H1 (cell line): ENCODE data around the gene SBK2. TPM values are rescaled to one million over a fixed set of nuclear protein-coding genes. Genes with fewer than 3 reads are reported as not detected.

Source experiments
- CTCF ChIA-PET: fragments of 300-600 bp; sonication (Branson Sonifier 250); formaldehyde crosslinking; loops from one replicate; lab custom pipeline; 2021; ENCODE audit not compliant: partially characterized antibody; lab: Charles Lee
- POLR2A ChIA-PET: fragments of 300-600 bp; sonication (Branson Sonifier 250); formaldehyde crosslinking; loops from one replicate; lab custom pipeline; 2021; ENCODE audit warnings: inconsistent platforms; ENCODE audit not compliant: partially characterized antibody; lab: Charles Lee
- DNase-seq, 2 experiments: peaks; one replicate each; pipeline versions ENCODE4 v3.0.0 to v3.0.0-alpha.2; 2010 to 2022; ENCODE audit warnings: low spot score in 2 of 2, low read depth in 1 of 2, mixed read lengths in 1 of 2
- FAIRE-seq: peaks from 2 replicates; lab custom pipeline; 2011; peaks lifted over from hg19 to GRCh38; lab: Jason Lieb, UNC
- H2AFZ ChIP-seq: 2 replicates; pipeline ENCODE4 v1.8.1; 2012; ENCODE audit warnings: low read length, inconsistent platforms
- H2AK5ac ChIP-seq: 2 replicates; pipeline ENCODE4 v1.6.1; 2013; ENCODE audit warnings: low read depth, low read length
- H2BK120ac ChIP-seq: replicated peaks from 2 replicates; pipeline ENCODE3; 2013; ENCODE audit warnings: low read depth, low read length, inconsistent platforms
- H2BK12ac ChIP-seq: 2 replicates; pipeline ENCODE4 v1.6.1; 2013; ENCODE audit warnings: low read depth, low read length
- H2BK15ac ChIP-seq: 2 replicates; pipeline ENCODE4 v1.6.1; 2013; ENCODE audit warnings: low read length
- H2BK20ac ChIP-seq: 2 replicates; pipeline ENCODE4 v1.6.1; 2013; ENCODE audit warnings: low read length
- H2BK5ac ChIP-seq: 2 replicates; pipeline ENCODE4 v1.6.1; 2013; ENCODE audit warnings: low read depth, low read length
- H3K14ac ChIP-seq: 2 replicates; pipeline ENCODE4 v1.6.1; 2013; ENCODE audit warnings: inconsistent platforms; ENCODE audit not compliant: insufficient read length
- H3K18ac ChIP-seq: 2 replicates; pipeline ENCODE4 v1.6.1; 2013; ENCODE audit warnings: low read length; ENCODE audit errors: extremely low read depth
- H3K23ac ChIP-seq: 2 replicates; pipeline ENCODE4 v1.6.1; 2013; ENCODE audit warnings: inconsistent platforms; ENCODE audit not compliant: insufficient read length
- H3K23me2 ChIP-seq: 2 replicates; pipeline ENCODE4 v1.6.1; 2013; ENCODE audit warnings: low read depth, low read length
- H3K27ac ChIP-seq: 2 replicates; pipeline ENCODE4 v1.6.1; 2011; ENCODE audit warnings: low read depth, low read length, inconsistent platforms
- H3K27me3 ChIP-seq, 4 experiments: replicated peaks in 1 of 4; 1 replicate in 1 of 4; 2 replicates in 3 of 4; pipeline versions ENCODE4 v1.6.1 to v1.8.1; 2011 to 2013; ENCODE audit warnings: low read length in 3 of 4, mild to moderate bottlenecking in 3 of 4, inconsistent platforms in 2 of 4, mixed read lengths in 2 of 4, moderate library complexity in 1 of 4; ENCODE audit not compliant: control insufficient read depth in 3 of 4, insufficient read depth in 3 of 4; ENCODE audit errors: extremely low read depth in 1 of 4
- H3K36me3 ChIP-seq, 4 experiments: 2 replicates each; pipeline versions ENCODE4 v1.6.1 to v1.8.1; 2011 to 2013; ENCODE audit warnings: mild to moderate bottlenecking in 4 of 4, low read length in 3 of 4, moderate library complexity in 2 of 4, control low read depth in 1 of 4, inconsistent platforms in 1 of 4; ENCODE audit not compliant: insufficient read depth in 4 of 4, control insufficient read depth in 2 of 4
- H3K4ac ChIP-seq: replicated peaks from 2 replicates; pipeline ENCODE3; 2013; ENCODE audit warnings: low read length, low read depth, mixed read lengths, inconsistent platforms; ENCODE audit not compliant: insufficient read length
- H3K4me1 ChIP-seq, 4 experiments: replicated peaks in 1 of 4; 1 replicate in 1 of 4; 2 replicates in 3 of 4; pipeline versions ENCODE4 v1.6.1 to v1.8.1; 2011 to 2013; ENCODE audit warnings: low read length in 3 of 4, inconsistent platforms in 2 of 4, mixed read lengths in 1 of 4; ENCODE audit not compliant: insufficient read depth in 4 of 4, control insufficient read depth in 3 of 4
- H3K4me2 ChIP-seq, 2 experiments: 2 replicates each; pipeline versions ENCODE4 v1.6.1 to v1.8.1; 2011 to 2013; ENCODE audit warnings: low read depth in 2 of 2, low read length in 2 of 2, control low read depth in 1 of 2, inconsistent platforms in 1 of 2, mild to moderate bottlenecking in 1 of 2; ENCODE audit not compliant: insufficient read depth in 1 of 2
- H3K4me3 ChIP-seq, 4 experiments: fragments of 200-600, 300-600 bp in 1 of 4; sonication (generic), shearing (Covaris generic), sonication (Bioruptor Twin) in 1 of 4; 2 replicates each; pipeline versions ENCODE4 v1.5.1 to v1.8.1; 2011 to 2016; ENCODE audit warnings: low read length in 4 of 4, low read depth in 3 of 4, control low read depth in 2 of 4, inconsistent platforms in 2 of 4, mild to moderate bottlenecking in 2 of 4, mixed read lengths in 1 of 4, moderate library complexity in 1 of 4; ENCODE audit not compliant: insufficient read depth in 2 of 4; ENCODE audit errors: extremely low read depth in 1 of 4
- H3K56ac ChIP-seq: replicated peaks from 2 replicates; pipeline ENCODE3; 2013; ENCODE audit warnings: low read depth, mild to moderate bottlenecking, mixed read lengths, low read length, inconsistent platforms; ENCODE audit not compliant: insufficient read length
- H3K79me1 ChIP-seq: 2 replicates; pipeline ENCODE4 v1.6.1; 2013; ENCODE audit warnings: low read depth, low read length, control low read depth
- H3K79me2 ChIP-seq, 2 experiments: 2 replicates each; pipeline versions ENCODE4 v1.6.1 to v1.8.1; 2012 to 2013; ENCODE audit warnings: low read length in 2 of 2, mild to moderate bottlenecking in 2 of 2, inconsistent platforms in 1 of 2; ENCODE audit not compliant: insufficient read depth in 2 of 2, control insufficient read depth in 1 of 2
- H3K9ac ChIP-seq, 4 experiments: replicated peaks in 1 of 4; 1 replicate in 1 of 4; 2 replicates in 3 of 4; pipeline versions ENCODE4 v1.6.1 to v1.8.1; 2011 to 2013; ENCODE audit warnings: low read depth in 3 of 4, low read length in 3 of 4, control low read depth in 2 of 4, mild to moderate bottlenecking in 2 of 4, moderate library complexity in 2 of 4, inconsistent platforms in 1 of 4; ENCODE audit errors: extremely low read depth in 1 of 4
- H3K9me3 ChIP-seq, 2 experiments: 2 replicates each; pipeline versions ENCODE4 v1.6.1 to v1.8.1; 2012 to 2013; ENCODE audit warnings: mild to moderate bottlenecking in 2 of 2, moderate library complexity in 2 of 2, control low read depth in 1 of 2, inconsistent platforms in 1 of 2, low read depth in 1 of 2, low read length in 1 of 2, mixed read lengths in 1 of 2; ENCODE audit not compliant: insufficient read depth in 2 of 2
- H4K20me1 ChIP-seq, 2 experiments: replicated peaks in 1 of 2; 2 replicates each; pipeline versions ENCODE3 to v1.8.1; 2011 to 2013; ENCODE audit warnings: inconsistent platforms in 2 of 2, low read length in 2 of 2, mild to moderate bottlenecking in 1 of 2; ENCODE audit not compliant: insufficient read depth in 2 of 2, control insufficient read depth in 1 of 2
- H4K5ac ChIP-seq: 2 replicates; pipeline ENCODE4 v1.6.1; 2013; ENCODE audit warnings: low read length, low read depth, mixed read lengths, inconsistent platforms; ENCODE audit not compliant: insufficient read length
- H4K8ac ChIP-seq: 2 replicates; pipeline ENCODE4 v1.8.0; 2013; ENCODE audit warnings: mild to moderate bottlenecking, moderate library complexity, low read length, inconsistent platforms; ENCODE audit not compliant: insufficient read depth; ENCODE audit errors: extremely low read depth
- H4K91ac ChIP-seq: replicated peaks from 2 replicates; pipeline ENCODE3; 2013; ENCODE audit warnings: low read length, mixed read lengths, inconsistent platforms; ENCODE audit not compliant: insufficient read length
- BRCA1 ChIP-seq: IDR thresholded peaks from 2 replicates; pipeline ENCODE4 v1.6.1; 2012; ENCODE audit warnings: low read depth, low read length, improper control_type of control experiment
- CTBP2 ChIP-seq: IDR thresholded peaks from 2 replicates; pipeline ENCODE4 v1.7.0; 2011; ENCODE audit warnings: borderline replicate concordance, mild to moderate bottlenecking, moderate library complexity, mixed read lengths, low read length; ENCODE audit not compliant: insufficient read depth, insufficient read length
- GTF2F1 ChIP-seq: IDR thresholded peaks from 2 replicates; pipeline ENCODE4 v1.6.1; 2012; ENCODE audit warnings: low read depth, low read length, improper control_type of control experiment, borderline replicate concordance
- POLR2AphosphoS5 ChIP-seq: IDR thresholded peaks from 2 replicates; pipeline ENCODE4 v1.6.1; 2011; ENCODE audit warnings: low read depth, low read length
- RAD21 ChIP-seq, 2 experiments: IDR thresholded peaks in 1 of 2; conservative IDR thresholded peaks in 1 of 2; 2 replicates each; pipeline ENCODE4 v1.6.1; 2011; ENCODE audit warnings: low read depth in 2 of 2, low read length in 2 of 2, improper control_type of control experiment in 1 of 2, inconsistent platforms in 1 of 2, mild to moderate bottlenecking in 1 of 2, moderate library complexity in 1 of 2
- SIRT6 ChIP-seq: IDR thresholded peaks from one replicate; pipeline ENCODE4 v1.7.1; 2012; ENCODE audit warnings: low read length, inconsistent platforms
- SP1 ChIP-seq: IDR thresholded peaks from 2 replicates; pipeline ENCODE4 v1.6.1; 2011; ENCODE audit warnings: low read depth, low read length
- SP2 ChIP-seq: IDR thresholded peaks from 2 replicates; pipeline ENCODE4 v1.6.1; 2012; ENCODE audit warnings: mild to moderate bottlenecking, low read length, inconsistent platforms
- TEAD4 ChIP-seq: IDR thresholded peaks from 2 replicates; pipeline ENCODE4 v1.6.1; 2012; ENCODE audit warnings: low read depth, low read length, inconsistent platforms, mixed read lengths
- WGBS, 2 experiments: shearing (Covaris generic) in 1 of 2; methylation state at CpG; one replicate each; pipeline versions ENCODE4 v1.1.6 to v1.1.7; 2013 to 2015; ENCODE audit warnings: low lambda C conversion rate in 2 of 2, mixed read lengths in 2 of 2, inconsistent platforms in 1 of 2, low coverage in 1 of 2, missing lambda C conversion rate in 1 of 2; ENCODE audit not compliant: insufficient replicate concordance in 2 of 2, insufficient coverage in 1 of 2, insufficient read length in 1 of 2; ENCODE audit errors: extremely low coverage in 1 of 2, missing lambda C conversion rate in 1 of 2; 5-methylcytosine and 5-hydroxymethylcytosine counted together
- polyA plus RNA-seq, 7 experiments: library from polyadenylated mRNA; depleted of rRNA in 3 of 7; stranded (reverse) in 5 of 7; unstranded in 2 of 7; fragments of >200 nt in 5 of 7; fragments of 200-250 nt in 2 of 7; gene quantifications; 1 replicate in 5 of 7; 2 replicates in 1 of 7; 4 replicates in 1 of 7; pipeline versions ENCODE4 v1.2.1 to v1.2.3, GENCODE V29; 2011 to 2013; ENCODE audit warnings: missing spikeins in 2 of 7, mixed read lengths in 2 of 7
- total RNA-seq: library from RNA; stranded (reverse); fragmentation: NEBNext Ultra II Directional; extraction: Animal tissue kit (Norgen Biotek cat#: 25700); gene quantifications from 2 replicates; pipeline ENCODE4 v1.2.1, GENCODE V29; 2021
- TF ChIP-seq, protein P1 (sequence below): IDR thresholded peaks from 2 replicates; pipeline ENCODE4 v1.6.1; 2012; ENCODE audit warnings: low read length, inconsistent platforms

SBK2 gene
- total and polyA plus RNA-seq, 2 of the 8 experiments (the other 6 are each of a cell fraction or from before 2014, with no cell fraction given), result 3.2 to 4.1 TPM

DNA sequence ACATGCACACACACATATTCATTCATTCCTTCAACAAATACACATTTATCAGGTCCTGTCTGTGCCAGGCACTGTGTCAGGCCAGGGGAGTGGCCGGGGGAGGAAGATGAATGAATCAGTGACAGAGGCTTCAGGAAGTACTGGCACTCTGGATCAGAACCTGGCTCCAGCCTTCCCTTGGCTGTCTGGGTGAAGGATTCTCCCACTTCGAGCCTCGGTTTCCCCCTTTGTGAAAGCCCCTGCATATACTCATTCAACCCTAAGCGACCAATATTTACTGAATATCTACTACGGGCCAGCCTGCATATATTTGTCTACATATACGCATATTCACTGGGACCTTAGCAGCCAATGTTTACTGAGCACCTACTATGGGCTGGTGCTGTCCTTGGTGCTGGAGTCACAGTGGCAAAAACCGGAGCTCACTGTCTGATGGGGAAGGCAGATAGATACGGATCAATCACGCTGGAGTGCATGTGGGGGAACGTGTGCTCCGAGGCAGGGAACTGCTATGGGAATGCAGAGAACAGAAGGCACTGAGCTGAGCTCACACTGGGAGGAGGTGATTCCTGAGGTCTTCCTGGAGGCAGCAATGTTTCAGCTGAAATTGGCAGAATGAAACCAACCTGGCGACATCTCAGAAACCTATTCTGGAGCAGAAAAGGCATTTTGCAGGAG, 44.4 kb upstream of the SBK2 start:
- ChIA-PET POLR2A (interaction anchor here (0.6 to 2.7 kb wide), 16 partner anchors 9 to 174 kb away, joined by 3 to 27 read pairs (median 3); partner anchors contain the start of genes FIZ1, UBE2S and ZNF865), CTCF (interaction anchor here (0.5 to 1.4 kb wide), 7 partner anchors 16 to 665 kb away, joined by 3 to 4 read pairs (median 3); partner anchors contain the start of gene FIZ1)
- no peak overlapping the region for H2AFZ ChIP-seq
- no peak overlapping the region for H3K14ac ChIP-seq
- no peak overlapping the region for H3K27ac ChIP-seq
- no peak overlapping the region for H3K23ac ChIP-seq
- WGBS, 2 experiments, result 41% methylated on average over 12 of the region's 12 CpGs; no CpG with 5 or more reads in 1 of the 2 experiments
- H3K36me3 ChIP-seq, result peaks cover 7 to 23% (median 9%) of the 10 kb centered on the region in 4 experiments; a peak in 7 of 8 replicates
- no peak overlapping the region for H2BK12ac ChIP-seq
- H3K4ac ChIP-seq, result no peak overlapping the region
- no peaks in the 10 kb centered on the region for H3K9me3 ChIP-seq
- no peak overlapping the region for H2BK120ac ChIP-seq
- no peak overlapping the region; the same call in 1 of the 2 replicates for H2BK20ac ChIP-seq
- H3K4me1 ChIP-seq, result peaks cover 0 to 2% (median 0%) of the 10 kb centered on the region in 4 experiments; a peak in 3 of 7 replicates
- H4K8ac ChIP-seq, result peak overlapping the region; percentile 71; the same call in 1 of the 2 replicates
- DNase-seq, result peak in 1 of 2 experiments; percentile 75
- H4K91ac ChIP-seq, result no peak overlapping the region
- FAIRE-seq, result no peak
- peak overlapping the region; percentile 28 for H4K5ac ChIP-seq
- peaks cover 13% of the 10 kb centered on the region; the same call in 1 of the 2 replicates for H3K23me2 ChIP-seq
- H2AK5ac ChIP-seq, result no peak overlapping the region
- peaks cover 5 to 6% of the 10 kb centered on the region in 2 experiments; a peak in 3 of 4 replicates for H3K79me2 ChIP-seq
- no peak overlapping the region for H3K9ac ChIP-seq
- H3K4me3 ChIP-seq, result peak overlapping the region; percentile 34 to 92 (median 60); a peak in 6 of 8 replicates
- H2BK5ac ChIP-seq, result no peak overlapping the region
- H3K56ac ChIP-seq, result no peak overlapping the region
- no peaks in the 10 kb centered on the region for H3K27me3 ChIP-seq
- H3K18ac ChIP-seq, result no peak overlapping the region; the same call in 1 of the 2 replicates
- peaks cover 0 to 4% of the 10 kb centered on the region in 2 experiments for H4K20me1 ChIP-seq
- H3K79me1 ChIP-seq, result peaks cover 8% of the 10 kb centered on the region; the same call in 1 of the 2 replicates
- peak overlapping the region; percentile 63; the same call in 1 of the 2 replicates for H2BK15ac ChIP-seq
- peak overlapping the region; percentile 65 to 99 for H3K4me2 ChIP-seq
- TF ChIP-seq SIRT6, result no peak
- no peak for TF ChIP-seq BRCA1
- TF ChIP-seq RAD21 (IDR thresholded peaks at IDR 0.05 in 1 of 2, conservative IDR thresholded peaks at IDR 0.05 in 1 of 2; ENCODE audit: low read depth in 2 of 2, low read length in 2 of 2), result no peak
- no peak for TF ChIP-seq CTBP2
- 0 out of 2 replicates have a peak, but pooled peaks have one; percentile 22 for TF ChIP-seq SP1
- TF ChIP-seq, protein P1, sequence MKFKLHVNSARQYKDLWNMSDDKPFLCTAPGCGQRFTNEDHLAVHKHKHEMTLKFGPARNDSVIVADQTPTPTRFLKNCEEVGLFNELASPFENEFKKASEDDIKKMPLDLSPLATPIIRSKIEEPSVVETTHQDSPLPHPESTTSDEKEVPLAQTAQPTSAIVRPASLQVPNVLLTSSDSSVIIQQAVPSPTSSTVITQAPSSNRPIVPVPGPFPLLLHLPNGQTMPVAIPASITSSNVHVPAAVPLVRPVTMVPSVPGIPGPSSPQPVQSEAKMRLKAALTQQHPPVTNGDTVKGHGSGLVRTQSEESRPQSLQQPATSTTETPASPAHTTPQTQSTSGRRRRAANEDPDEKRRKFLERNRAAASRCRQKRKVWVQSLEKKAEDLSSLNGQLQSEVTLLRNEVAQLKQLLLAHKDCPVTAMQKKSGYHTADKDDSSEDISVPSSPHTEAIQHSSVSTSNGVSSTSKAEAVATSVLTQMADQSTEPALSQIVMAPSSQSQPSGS, result no peak
- no peak for TF ChIP-seq GTF2F1
- no peak for TF ChIP-seq POLR2AphosphoS5
- TF ChIP-seq TEAD4, result no peak
- no peak for TF ChIP-seq SP2
